Bone marrow (tissue), 2 donors: ENCODE measurements around the gene RAB11FIP5.
"Not testable (repeated sequence)": the region's sequence is repeated elsewhere in the genome, so short reads cannot be mapped to it uniquely, and the experiment has no call there.

Source experiments
- DNase-seq, 2 donors: peaks; one replicate each; lab custom pipeline; 2025; lab: John Stamatoyannopoulos, UW

RAB11FIP5 gene, protein sequence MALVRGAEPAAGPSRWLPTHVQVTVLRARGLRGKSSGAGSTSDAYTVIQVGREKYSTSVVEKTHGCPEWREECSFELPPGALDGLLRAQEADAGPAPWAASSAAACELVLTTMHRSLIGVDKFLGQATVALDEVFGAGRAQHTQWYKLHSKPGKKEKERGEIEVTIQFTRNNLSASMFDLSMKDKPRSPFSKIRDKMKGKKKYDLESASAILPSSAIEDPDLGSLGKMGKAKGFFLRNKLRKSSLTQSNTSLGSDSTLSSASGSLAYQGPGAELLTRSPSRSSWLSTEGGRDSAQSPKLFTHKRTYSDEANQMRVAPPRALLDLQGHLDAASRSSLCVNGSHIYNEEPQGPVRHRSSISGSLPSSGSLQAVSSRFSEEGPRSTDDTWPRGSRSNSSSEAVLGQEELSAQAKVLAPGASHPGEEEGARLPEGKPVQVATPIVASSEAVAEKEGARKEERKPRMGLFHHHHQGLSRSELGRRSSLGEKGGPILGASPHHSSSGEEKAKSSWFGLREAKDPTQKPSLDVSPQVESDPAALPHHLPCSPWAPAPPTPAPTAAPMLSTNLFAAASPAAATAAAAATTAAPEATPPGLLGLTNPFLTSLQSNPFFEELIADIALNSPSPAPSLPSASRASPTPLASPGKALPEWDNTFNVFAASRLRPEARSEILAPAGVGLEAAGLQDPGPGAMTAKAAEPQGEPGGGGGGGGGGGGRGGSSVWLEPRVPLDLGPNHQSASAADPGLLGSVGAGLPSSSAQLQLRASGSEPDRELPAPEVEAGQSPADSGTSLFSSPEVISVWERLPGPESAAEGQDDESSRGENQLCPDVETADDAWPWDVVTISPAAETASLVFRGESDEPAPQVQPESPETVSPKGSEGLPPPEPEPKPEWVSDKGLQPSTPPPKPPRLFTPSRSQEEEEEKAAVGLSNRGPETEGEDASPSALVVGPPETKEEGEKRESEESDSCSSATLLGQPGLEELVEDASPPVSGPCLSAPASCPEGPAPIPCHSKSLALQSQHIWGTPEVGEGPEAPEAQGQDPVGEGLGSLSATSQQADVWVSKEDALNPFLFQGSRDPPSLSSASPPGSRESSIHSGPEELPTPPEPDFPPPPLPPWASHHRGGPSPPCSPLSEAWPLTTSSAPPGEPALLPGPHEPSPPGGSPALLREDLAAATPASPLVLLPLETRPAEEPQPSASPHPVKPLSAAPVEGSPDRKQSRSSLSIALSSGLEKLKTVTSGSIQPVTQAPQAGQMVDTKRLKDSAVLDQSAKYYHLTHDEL (N-terminal part only)

GRCh38 chr2:73112913-73113854 lies at the start of gene RAB11FIP5:
RAB11FIP5 (minus strand) TSS chr2:73112948; CDS start chr2:73112777, 171 bp downstream.
- DNase-seq, result peak in 1 of 2 donors; percentile 16

- no peak for DNase-seq
These were observed 43.9 kb upstream of the RAB11FIP5 start for GRCh38 chr2:73156539-73157124.

DNA sequence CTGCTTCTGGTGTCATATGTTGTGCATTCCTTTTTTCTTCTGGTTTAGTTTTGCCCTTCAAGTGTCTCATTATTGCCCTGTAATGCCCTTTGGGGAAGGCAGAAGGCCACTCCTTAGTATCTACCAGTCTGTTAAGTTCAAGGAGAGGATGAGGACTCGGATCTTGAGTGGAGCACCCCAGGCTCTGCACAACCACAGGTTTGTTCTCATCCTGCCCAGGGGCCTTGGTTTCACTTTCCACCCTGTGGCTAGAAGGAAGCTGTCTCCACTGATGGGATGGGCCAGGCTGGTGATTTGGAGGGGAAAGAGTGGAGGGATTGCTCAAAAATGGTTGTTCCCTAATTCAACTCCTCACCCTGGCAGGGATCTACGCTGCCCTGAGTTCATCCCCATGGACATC lies 30.2 kb upstream of the RAB11FIP5 start:
- DNase-seq, result no peak

DNA sequence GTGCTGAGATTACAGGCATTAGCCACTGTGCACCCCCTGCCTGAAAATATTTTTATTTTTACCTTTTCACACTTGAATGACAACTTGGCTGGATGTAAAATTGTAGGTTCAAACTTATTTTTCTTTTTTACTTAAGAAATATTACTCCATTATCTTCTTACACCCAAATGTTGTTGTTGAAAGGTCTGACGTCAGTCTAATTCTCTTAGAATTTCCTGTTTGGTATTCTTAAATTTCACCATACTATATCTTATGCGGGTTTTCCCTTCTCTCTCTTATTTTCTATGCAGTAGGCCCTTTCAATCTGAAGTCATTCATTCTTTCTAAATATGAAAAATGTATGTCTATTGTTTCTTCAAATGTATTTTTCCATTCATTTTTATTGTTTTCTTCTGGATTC lies 29.1 kb upstream of the RAB11FIP5 start:
- DNase-seq, result no peak

DNA sequence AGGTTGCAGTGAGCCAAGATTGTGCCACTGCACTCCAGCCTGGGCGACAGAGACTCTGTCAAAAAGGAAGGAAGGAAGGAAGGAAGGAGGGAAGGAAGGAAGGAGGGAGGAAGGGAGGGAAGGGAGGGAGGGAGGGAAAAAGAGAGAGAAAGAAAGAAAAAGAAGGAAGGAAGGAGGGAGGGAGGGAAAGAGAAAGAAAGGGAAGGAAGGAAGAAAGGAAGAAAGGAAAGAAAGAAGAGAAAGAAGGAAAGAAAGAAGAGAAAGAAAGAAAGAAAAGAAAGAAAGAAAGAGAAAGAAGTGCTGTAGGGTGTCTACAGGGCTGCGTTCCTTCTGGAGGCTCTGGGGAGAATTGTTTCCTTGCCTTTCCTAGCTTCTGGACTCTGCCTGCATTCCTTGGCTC lies 22.5 kb upstream of the RAB11FIP5 start:
- DNase-seq, result no peak

DNA sequence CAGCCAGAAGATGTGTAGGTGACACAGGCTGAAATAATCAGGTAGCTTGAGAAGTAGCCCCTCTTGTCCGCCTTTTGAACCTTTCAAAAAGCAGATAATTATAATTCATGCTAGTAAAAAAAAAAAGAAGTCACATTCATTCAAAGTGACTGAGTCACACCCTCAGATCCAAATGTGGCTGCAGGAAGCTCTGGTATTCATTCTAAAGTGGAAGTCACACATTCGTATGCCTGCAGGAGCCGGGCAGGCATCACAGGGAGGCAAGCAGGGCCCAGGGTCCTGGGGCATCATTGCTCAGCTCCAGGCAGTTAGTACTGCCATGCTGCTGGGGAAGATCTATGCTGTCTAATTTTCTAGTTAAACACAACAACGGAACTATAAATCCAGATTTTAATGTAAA lies 21.7 kb upstream of the RAB11FIP5 start:
- no peak for DNase-seq

- DNase-seq, result no peak
These were observed 20.9 kb upstream of the RAB11FIP5 start for GRCh38 chr2:73133566-73134197.

DNA sequence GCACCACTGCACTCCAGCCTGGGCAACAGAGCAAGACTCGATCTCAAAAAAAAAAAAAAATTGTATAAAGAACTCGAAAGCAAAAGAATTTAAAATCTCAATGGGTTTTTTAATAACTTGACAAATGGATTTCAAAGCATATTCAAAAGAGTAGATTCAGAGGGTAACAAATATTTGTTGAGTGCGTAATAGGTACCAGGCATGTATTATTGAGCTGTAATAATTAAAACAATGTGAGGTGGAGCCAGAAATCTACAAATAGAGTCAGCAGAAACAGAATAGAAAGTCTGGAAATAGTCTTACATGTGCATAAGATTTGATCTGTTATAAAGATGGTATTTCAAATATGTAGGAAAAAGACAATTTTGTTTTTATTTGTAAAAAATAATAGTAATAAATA lies 19.1 kb upstream of the RAB11FIP5 start:
- DNase-seq, result no peak

- DNase-seq, result no peak
These were observed 18.0 kb upstream of the RAB11FIP5 start for GRCh38 chr2:73130790-73131189.

DNA sequence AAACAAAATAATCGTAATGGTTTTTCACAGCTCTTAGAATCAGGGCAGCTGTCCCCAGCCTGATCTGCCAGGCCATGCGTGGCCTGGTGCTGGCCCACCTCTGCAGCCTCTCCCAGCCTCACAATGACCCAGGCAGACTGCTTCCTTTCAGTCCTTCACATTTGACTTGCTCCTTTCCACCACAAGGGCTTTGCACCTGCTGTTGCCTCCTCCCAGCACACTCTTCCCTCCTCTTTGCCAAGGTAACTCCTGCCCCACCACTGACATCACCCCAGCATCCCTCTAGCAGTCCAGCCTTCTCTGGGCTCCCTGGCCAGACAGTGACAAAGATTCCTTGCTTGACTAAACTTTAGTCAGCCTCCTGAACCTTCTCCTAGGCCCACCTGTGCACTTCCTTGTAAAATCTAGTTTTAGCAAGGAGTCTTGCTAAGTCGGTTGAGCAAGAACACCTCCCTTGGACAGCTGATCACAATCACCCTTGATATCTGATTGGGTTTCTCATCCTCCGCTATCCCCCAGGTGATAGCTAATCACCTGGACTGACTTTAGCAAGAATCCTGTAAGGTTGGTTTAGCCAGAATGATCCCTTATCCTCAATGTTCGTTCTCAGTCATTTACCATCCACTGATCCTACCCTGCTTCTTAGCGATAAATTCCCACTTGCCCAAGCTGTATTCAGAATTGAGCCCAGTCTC lies 16.2 kb upstream of the RAB11FIP5 start:
- no peak for DNase-seq

- DNase-seq, result no peak
These were observed 9.8 kb upstream of the RAB11FIP5 start for GRCh38 chr2:73122536-73122935.

- not testable (repeated sequence) for DNase-seq
These were observed 7.0 kb upstream of the RAB11FIP5 start for GRCh38 chr2:73119611-73120239.

- no peak for DNase-seq
These were observed 4.7 kb upstream of the RAB11FIP5 start for GRCh38 chr2:73117441-73117840.

GRCh38 chr2:73116182-73116960 lies 3.6 kb upstream of the RAB11FIP5 start:
- no peak for DNase-seq

GRCh38 chr2:73114273-73114867 lies 1.6 kb upstream of the RAB11FIP5 start:
- DNase-seq, result no peak

DNA sequence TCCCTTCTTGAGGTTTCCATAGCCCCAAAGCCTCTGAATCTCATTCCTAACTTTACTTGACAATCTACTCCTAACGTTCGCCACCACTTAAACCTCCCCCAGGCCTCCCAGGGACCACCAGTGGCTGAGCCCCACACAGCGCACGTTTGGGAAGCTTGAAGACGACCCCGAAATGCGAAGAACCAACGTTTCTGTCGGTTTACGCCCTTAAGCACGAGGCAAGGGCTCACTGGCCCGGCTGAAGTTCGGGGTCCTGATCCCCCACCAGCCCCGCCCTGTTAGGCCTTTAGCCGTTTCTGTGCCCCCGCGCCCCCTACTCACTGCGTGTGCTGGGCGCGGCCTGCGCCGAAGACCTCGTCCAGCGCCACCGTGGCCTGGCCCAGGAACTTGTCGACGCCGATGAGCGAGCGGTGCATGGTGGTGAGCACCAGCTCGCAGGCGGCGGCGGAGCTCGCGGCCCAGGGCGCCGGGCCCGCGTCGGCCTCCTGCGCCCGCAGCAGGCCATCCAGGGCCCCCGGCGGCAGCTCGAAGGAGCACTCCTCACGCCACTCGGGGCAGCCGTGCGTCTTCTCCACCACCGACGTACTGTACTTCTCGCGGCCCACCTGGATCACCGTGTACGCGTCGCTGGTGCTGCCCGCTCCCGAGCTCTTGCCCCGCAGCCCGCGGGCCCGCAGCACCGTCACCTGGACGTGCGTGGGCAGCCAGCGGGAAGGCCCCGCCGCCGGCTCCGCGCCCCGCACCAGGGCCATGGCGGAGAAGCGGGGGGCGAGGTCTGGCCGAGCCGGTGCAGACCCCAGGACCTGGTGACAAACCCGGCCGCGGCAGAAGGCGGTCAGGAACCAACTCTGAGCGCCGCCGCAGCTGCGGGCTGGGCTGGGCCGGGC lies 479 bp downstream of the RAB11FIP5 start:
- no peak for DNase-seq
